Esophagus muscularis mucosa (tissue), 4 donors: ENCODE measurements around the gene ZFYVE28. TPM values are rescaled to one million over a fixed set of nuclear protein-coding genes. Genes with fewer than 3 reads are reported as not detected.

Experiments used
- DNase-seq: peaks from one replicate; pipeline ENCODE4 v3.0.0-alpha.2; 2017; ENCODE audit errors: extremely low spot score
- H3K27ac ChIP-seq, 4 donors: fragments of 200-600 bp; sonication (generic); replicated peaks in 1 of 4; 1 replicate in 3 of 4; 2 replicates in 1 of 4; pipeline ENCODE4 v1.5.1; 2016 to 2019; ENCODE audit warnings: mild to moderate bottlenecking in 1 of 4
- H3K27me3 ChIP-seq, 4 donors: fragments of 200-600 bp; sonication (generic); one replicate each; pipeline versions ENCODE4 v1.5.1 to v1.6.0; 2016 to 2019
- H3K36me3 ChIP-seq, 4 donors: fragments of 200-600 bp; sonication (generic); one replicate each; pipeline ENCODE4 v1.5.1; 2016 to 2019
- H3K4me1 ChIP-seq, 4 donors: fragments of 200-600 bp; sonication (generic); one replicate each; pipeline ENCODE4 v1.5.1; 2016 to 2019
- H3K4me3 ChIP-seq, 4 donors: fragments of 200-600 bp; sonication (generic); 1 replicate in 2 of 4; 2 replicates in 2 of 4; pipeline ENCODE4 v1.5.1; 2016 to 2019; ENCODE audit warnings: mild to moderate bottlenecking in 4 of 4, moderate library complexity in 1 of 4
- H3K9me3 ChIP-seq, 4 donors: fragments of 200-600 bp; sonication (generic); 1 replicate in 3 of 4; 2 replicates in 1 of 4; pipeline ENCODE4 v1.5.1; 2016 to 2019
- EP300 ChIP-seq: sonication (generic); formaldehyde crosslinking; IDR thresholded peaks from one replicate; pipeline ENCODE4 v1.6.1; 2017; ENCODE audit warnings: antibody characterized with exemption
- POLR2A ChIP-seq: fragments of 450-650 bp; IDR thresholded peaks from one replicate; pipeline ENCODE4 v1.6.1; 2017; ENCODE audit warnings: antibody characterized with exemption, moderate library complexity, mild to moderate bottlenecking, low read depth
- POLR2AphosphoS5 ChIP-seq, 2 donors: sonication (generic); formaldehyde crosslinking; IDR thresholded peaks; one replicate each; pipeline ENCODE4 v1.6.1; 2017; ENCODE audit warnings: antibody characterized with exemption in 2 of 2
- WGBS: methylation state at CpG from one replicate; pipeline ENCODE4 v1.1.5; 2018; 5-methylcytosine and 5-hydroxymethylcytosine counted together
- intact Hi-C: fragments of 100-400 bp; cut with DNase I; formaldehyde crosslinking; loops from one replicate; pipeline ENCODE4 v1.15.1; 2023
- total RNA-seq, 4 donors: library from RNA; depleted of rRNA; stranded (reverse); fragments of >200 nt; gene quantifications; one replicate each; pipeline versions ENCODE4 v1.1.0 to v1.2.1, GENCODE V29; 2016
- TF ChIP-seq, protein P1 (sequence below), 3 experiments: fragments of 200-600 bp in 2 of 3; fragments of 450-650 bp in 1 of 3; sonication (generic) in 2 of 3; IDR thresholded peaks; one replicate each; pipeline ENCODE4 v1.5.1; 2017 to 2019; ENCODE audit warnings: antibody characterized with exemption in 3 of 3, mild to moderate bottlenecking in 2 of 3, moderate library complexity in 1 of 3

ZFYVE28 gene
- total RNA-seq, 4 donors from 2014 or later, result 4.5 to 13.4 (median 8.4) TPM

DNA sequence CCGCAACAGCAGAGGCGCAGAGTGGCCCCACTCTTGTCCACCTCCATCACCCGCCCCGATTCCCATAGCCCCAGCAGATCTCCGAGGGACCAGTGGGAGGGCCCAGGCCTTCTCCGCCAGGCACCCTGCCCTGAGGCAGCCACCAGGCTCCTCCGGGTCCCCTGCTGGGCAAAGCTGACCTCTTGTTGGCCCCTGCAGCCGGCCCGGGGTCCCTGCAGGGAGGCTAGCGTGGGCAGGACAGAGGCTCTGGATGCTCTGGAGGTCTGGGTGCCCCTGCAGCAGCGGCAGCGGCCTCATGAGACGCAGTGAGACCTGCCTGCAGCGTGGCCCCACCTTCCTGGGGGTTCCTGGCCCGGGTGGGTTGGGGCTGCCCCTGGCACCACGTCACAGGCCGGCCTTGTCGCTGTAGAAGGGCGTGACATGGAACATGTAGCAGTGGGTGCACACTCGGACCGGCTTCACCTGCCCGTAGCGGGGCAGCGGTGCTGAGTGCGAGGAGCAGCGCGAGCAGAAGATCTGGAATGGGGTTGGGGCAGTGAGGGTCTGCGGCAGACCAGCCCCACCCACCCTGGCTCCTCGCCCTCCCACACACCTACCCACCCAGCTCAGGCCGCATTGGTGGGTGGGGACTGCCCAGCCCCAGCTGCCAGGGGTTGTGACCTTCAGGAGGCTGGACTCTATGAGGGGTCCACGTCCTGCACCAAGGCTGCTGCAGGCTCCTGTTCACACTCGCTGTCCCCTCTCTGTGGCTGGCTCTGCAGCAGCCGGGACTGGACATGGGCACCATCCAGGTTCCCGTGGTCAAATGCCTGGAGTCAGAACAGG lies 147.9 kb downstream of the ZFYVE28 start:
- H3K4me3 ChIP-seq, result no peak overlapping the region

DNA sequence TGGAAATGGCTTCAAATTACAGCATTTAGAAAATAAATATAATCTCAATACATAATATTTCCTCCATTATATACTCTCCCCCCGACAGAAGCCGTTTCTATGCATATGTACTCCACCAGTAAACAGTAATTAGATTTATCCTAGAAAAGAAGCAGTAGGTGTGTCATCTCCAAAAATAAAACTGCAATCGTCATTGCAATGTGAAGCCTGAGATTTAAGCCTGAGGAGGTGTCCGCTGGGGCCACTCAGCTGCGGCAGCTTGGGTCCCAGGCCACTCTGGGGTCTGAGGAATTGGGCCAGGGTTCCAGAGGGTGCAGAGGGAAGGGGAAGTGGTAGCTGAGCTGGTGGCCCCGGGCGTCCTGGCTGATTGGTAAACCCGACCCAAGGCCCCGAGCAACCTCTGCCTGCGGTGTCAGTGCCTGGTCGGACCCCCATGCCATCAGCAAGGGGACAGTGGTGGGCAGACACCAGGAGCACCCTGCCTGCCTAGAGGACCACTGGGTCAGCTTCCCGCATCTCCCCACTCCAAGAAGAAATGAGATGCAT lies 148.8 kb downstream of the ZFYVE28 start:
- WGBS, result 78% methylated on average over 7 of the region's 12 CpGs
- no peak for TF ChIP-seq POLR2AphosphoS5 (IDR thresholded peaks at IDR 0.05)
- no peak for TF ChIP-seq EP300
- no peak for TF ChIP-seq POLR2A
- Histone ChIP-seq H3K4me1 (peaks cover 21 to 29% (median 25%) of the 10 kb centered on the region in 4 donors), H3K27me3 (no peaks in the 10 kb centered on the region), H3K27ac (no peak overlapping the region), H3K9me3 (no peaks in the 10 kb centered on the region), H3K4me3 (no peak overlapping the region), H3K36me3 (peaks cover 0 to 26% (median 16%) of the 10 kb centered on the region in 4 donors)
- DNase-seq, result no peak
- intact Hi-C loops, result no loop called here

More for the DNA sequence above, 147.9 kb downstream of the ZFYVE28 start:
- no peaks in the 10 kb centered on the region for H3K27me3 ChIP-seq
- no peak overlapping the region for H3K27ac ChIP-seq
- H3K36me3 ChIP-seq, result peaks cover 0 to 26% (median 16%) of the 10 kb centered on the region in 4 donors
- intact Hi-C loops, result no loop called here
- peaks cover 17 to 20% (median 19%) of the 10 kb centered on the region in 4 donors for H3K4me1 ChIP-seq
- no CpG with 5 or more reads among the region's 34 CpGs for WGBS
- DNase-seq, result no peak
- no peak for TF ChIP-seq EP300
- TF ChIP-seq, protein P1, sequence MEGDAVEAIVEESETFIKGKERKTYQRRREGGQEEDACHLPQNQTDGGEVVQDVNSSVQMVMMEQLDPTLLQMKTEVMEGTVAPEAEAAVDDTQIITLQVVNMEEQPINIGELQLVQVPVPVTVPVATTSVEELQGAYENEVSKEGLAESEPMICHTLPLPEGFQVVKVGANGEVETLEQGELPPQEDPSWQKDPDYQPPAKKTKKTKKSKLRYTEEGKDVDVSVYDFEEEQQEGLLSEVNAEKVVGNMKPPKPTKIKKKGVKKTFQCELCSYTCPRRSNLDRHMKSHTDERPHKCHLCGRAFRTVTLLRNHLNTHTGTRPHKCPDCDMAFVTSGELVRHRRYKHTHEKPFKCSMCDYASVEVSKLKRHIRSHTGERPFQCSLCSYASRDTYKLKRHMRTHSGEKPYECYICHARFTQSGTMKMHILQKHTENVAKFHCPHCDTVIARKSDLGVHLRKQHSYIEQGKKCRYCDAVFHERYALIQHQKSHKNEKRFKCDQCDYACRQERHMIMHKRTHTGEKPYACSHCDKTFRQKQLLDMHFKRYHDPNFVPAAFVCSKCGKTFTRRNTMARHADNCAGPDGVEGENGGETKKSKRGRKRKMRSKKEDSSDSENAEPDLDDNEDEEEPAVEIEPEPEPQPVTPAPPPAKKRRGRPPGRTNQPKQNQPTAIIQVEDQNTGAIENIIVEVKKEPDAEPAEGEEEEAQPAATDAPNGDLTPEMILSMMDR (IDR thresholded peaks at IDR 0.05), result no peak
- no peak for TF ChIP-seq POLR2A
- no peak for TF ChIP-seq POLR2AphosphoS5 (IDR thresholded peaks at IDR 0.05)
- no peaks in the 10 kb centered on the region for H3K9me3 ChIP-seq

DNA sequence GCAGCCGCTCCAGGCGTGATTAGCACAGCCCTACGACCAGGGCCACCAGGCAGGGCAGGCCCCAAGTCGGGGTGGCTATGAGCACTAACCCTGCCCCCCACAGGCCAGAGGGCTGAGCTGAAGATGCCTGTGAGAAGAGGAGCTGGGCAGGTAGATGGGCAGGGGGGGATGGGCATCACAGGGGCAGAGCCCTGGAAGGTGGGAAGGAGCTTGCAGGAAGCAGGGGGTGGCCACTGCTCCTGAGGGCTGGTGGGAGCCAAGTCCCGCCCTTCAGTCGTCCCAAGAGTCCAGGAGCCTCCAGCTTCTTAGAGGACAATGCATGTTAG lies 149.3 kb downstream of the ZFYVE28 start:
- Histone ChIP-seq H3K27me3 (no peaks in the 10 kb centered on the region), H3K4me3 (no peak overlapping the region), H3K36me3 (peaks cover 0 to 25% (median 16%) of the 10 kb centered on the region in 4 donors), H3K4me1 (peaks cover 21 to 34% (median 28%) of the 10 kb centered on the region in 4 donors), H3K9me3 (no peaks in the 10 kb centered on the region), H3K27ac (no peak overlapping the region)
- TF ChIP-seq, protein P1 (IDR thresholded peaks at IDR 0.05), result no peak
- TF ChIP-seq POLR2AphosphoS5 (IDR thresholded peaks at IDR 0.05) (no peak), EP300 (no peak), POLR2A (no peak)
- intact Hi-C loops, result no loop called here
- WGBS, result 70% methylated on average over 4 of the region's 6 CpGs
- DNase-seq, result no peak

DNA sequence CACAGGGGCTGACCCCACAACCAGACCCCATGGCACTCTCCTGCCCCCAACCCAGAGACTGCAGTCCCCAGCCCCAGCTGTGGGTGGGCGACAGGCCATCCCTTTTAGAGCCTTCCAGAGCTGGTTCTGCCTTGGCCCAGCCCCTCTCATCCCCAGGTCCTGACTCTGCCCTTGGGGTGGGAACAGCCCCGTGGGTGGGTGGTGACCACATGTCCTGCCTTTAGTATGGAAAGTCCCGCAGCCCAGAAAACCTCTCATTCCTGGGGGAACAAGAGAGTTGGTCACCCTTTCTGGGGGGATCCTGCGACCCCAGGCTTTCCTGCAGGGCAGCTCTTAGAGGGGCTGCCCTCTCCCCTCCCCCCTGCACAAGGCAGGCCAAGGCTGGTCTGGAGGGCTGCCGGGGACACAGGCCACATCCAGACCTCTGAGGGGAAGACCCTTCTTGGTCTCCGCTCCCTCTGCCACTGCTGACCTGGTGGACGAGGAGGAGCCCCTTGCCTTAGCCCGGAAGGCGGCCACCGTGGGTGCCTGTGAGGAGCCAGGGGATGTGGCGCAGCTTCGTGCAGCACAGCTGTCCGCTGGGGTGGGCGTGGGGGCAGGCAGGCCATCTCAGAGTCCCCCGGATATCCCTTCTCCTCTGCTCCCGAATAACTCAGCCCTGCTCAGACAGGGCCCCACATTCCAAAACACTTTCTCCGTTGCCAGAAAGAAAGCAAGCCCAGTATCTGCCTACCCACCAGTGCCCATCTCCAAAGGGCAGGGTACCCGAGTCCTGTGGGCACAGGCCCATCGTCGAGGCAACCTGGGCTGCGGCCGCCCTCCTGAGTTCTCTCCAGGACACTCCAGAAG lies 149.9 kb downstream of the ZFYVE28 start:
- H3K4me3 ChIP-seq, result no peak overlapping the region
- H3K27me3 ChIP-seq, result no peaks in the 10 kb centered on the region
- peaks cover 0 to 21% (median 14%) of the 10 kb centered on the region in 4 donors for H3K36me3 ChIP-seq
- DNase-seq, result no peak
- intact Hi-C loops, result no loop called here
- H3K27ac ChIP-seq, result no peak overlapping the region
- peaks cover 23 to 40% (median 30%) of the 10 kb centered on the region in 4 donors for H3K4me1 ChIP-seq
- no peaks in the 10 kb centered on the region for H3K9me3 ChIP-seq
- 93% methylated on average over 21 of the region's 22 CpGs for WGBS
- TF ChIP-seq EP300 (no peak), POLR2AphosphoS5 (IDR thresholded peaks at IDR 0.05) (no peak), POLR2A (no peak)
- TF ChIP-seq, protein P1 (IDR thresholded peaks at IDR 0.05), result no peak
